HEK293 (cell line): ENCODE data around the gene TMEM255A.
A peak's percentile ranks its signal among the peaks of the same experiment; 100 is the strongest.

Experiments
- CTCF ChIA-PET: fragments of 350-600 bp; formaldehyde crosslinking; extraction: SDS; loops from one replicate; lab custom pipeline; 2021; ENCODE audit warnings: antibody characterized with exemption; lab: Yijun Ruan, JAX
- POLR2A ChIA-PET: fragments of 300-600 bp; formaldehyde crosslinking; extraction: SDS; loops from one replicate; lab custom pipeline; 2020; ENCODE audit warnings: antibody characterized with exemption, inconsistent platforms; lab: Yijun Ruan, JAX
- H3K27ac ChIP-seq: fragments of 200-500 bp; sonication (Bioruptor generic); 2 replicates; pipeline ENCODE4 v1.5.1; 2014; ENCODE audit warnings: low read depth, low read length, control low read depth, inconsistent platforms; ENCODE audit errors: extremely low read depth
- H3K36me3 ChIP-seq, 2 experiments: fragments of 200-500 bp in 1 of 2; sonication (Bioruptor generic) in 1 of 2; 1 replicate in 1 of 2; 2 replicates in 1 of 2; pipeline ENCODE4 v1.5.1; 2014 to 2017; ENCODE audit warnings: inconsistent platforms in 2 of 2, low read length in 2 of 2; ENCODE audit not compliant: control insufficient read depth in 2 of 2, insufficient read depth in 1 of 2
- H3K4me1 ChIP-seq: fragments of 200-500 bp; sonication (Bioruptor generic); 2 replicates; pipeline ENCODE4 v1.5.1; 2014; ENCODE audit warnings: mild to moderate bottlenecking, low read length, inconsistent platforms; ENCODE audit not compliant: control insufficient read depth, insufficient read depth
- H3K4me3 ChIP-seq: 2 replicates; pipeline ENCODE4 v1.5.1; 2011; ENCODE audit warnings: low read depth, mild to moderate bottlenecking, control low read depth, low read length, moderate library complexity
- H3K9me3 ChIP-seq: fragments of 200-500 bp; sonication (Bioruptor generic); 2 replicates; pipeline ENCODE4 v1.5.1; 2014; ENCODE audit warnings: low read depth, low read length, inconsistent platforms; ENCODE audit not compliant: control insufficient read depth, insufficient read depth
- BCL11A ChIP-seq: fragments of 450-650 bp; formaldehyde crosslinking; IDR thresholded peaks from 2 replicates; pipeline ENCODE4 v1.5.1; 2016; ENCODE audit warnings: low read depth, missing biosample characterization, missing genetic modification characterization
- OVOL3 ChIP-seq: fragments of 450-650 bp; formaldehyde crosslinking; IDR thresholded peaks from 2 replicates; pipeline ENCODE4 v1.5.1; 2016; ENCODE audit warnings: missing biosample characterization, missing genetic modification characterization
- ZBTB20 ChIP-seq: fragments of 450-650 bp; formaldehyde crosslinking; IDR thresholded peaks from 2 replicates; pipeline ENCODE4 v1.5.1; 2016; ENCODE audit warnings: missing biosample characterization, missing genetic modification characterization
- ZBTB21 ChIP-seq: fragments of 450-650 bp; formaldehyde crosslinking; IDR thresholded peaks from 2 replicates; pipeline ENCODE4 v1.5.1; 2017; ENCODE audit warnings: missing biosample characterization, missing genetic modification characterization
- ZIC2 ChIP-seq: fragments of 450-650 bp; formaldehyde crosslinking; IDR thresholded peaks from 2 replicates; pipeline ENCODE4 v1.5.1; 2016; ENCODE audit warnings: missing biosample characterization, missing genetic modification characterization
- ZNF140 ChIP-seq: fragments of 450-650 bp; formaldehyde crosslinking; IDR thresholded peaks from 2 replicates; pipeline ENCODE4 v1.5.1; 2016; ENCODE audit warnings: missing biosample characterization, missing genetic modification characterization
- ZNF600 ChIP-seq: fragments of 450-650 bp; formaldehyde crosslinking; IDR thresholded peaks from 2 replicates; pipeline ENCODE4 v1.5.1; 2016; ENCODE audit warnings: missing biosample characterization, missing genetic modification characterization
- ZNF747 ChIP-seq: fragments of 450-650 bp; formaldehyde crosslinking; IDR thresholded peaks from 2 replicates; pipeline ENCODE4 v1.5.1; 2016; ENCODE audit warnings: missing biosample characterization, missing genetic modification characterization
- TF ChIP-seq, protein P1 (sequence below): fragments of 450-650 bp; formaldehyde crosslinking; IDR thresholded peaks from 2 replicates; pipeline ENCODE4 v1.5.1; 2016; ENCODE audit warnings: missing biosample characterization, missing genetic modification characterization, borderline replicate concordance
- TF ChIP-seq, protein P2 (sequence below): fragments of 450-650 bp; formaldehyde crosslinking; IDR thresholded peaks from 2 replicates; pipeline ENCODE4 v1.5.1; 2016; ENCODE audit warnings: missing biosample characterization, missing genetic modification characterization
- TF ChIP-seq, protein P3 (sequence below): fragments of 450-650 bp; formaldehyde crosslinking; IDR thresholded peaks from 2 replicates; pipeline ENCODE4 v1.5.1; 2016; ENCODE audit warnings: missing biosample characterization, missing genetic modification characterization
- TF ChIP-seq, protein P4 (sequence below): fragments of 450-650 bp; formaldehyde crosslinking; IDR thresholded peaks from 2 replicates; pipeline ENCODE4 v1.5.1; 2016; ENCODE audit warnings: missing biosample characterization, missing genetic modification characterization

Gene TMEM255A

DNA sequence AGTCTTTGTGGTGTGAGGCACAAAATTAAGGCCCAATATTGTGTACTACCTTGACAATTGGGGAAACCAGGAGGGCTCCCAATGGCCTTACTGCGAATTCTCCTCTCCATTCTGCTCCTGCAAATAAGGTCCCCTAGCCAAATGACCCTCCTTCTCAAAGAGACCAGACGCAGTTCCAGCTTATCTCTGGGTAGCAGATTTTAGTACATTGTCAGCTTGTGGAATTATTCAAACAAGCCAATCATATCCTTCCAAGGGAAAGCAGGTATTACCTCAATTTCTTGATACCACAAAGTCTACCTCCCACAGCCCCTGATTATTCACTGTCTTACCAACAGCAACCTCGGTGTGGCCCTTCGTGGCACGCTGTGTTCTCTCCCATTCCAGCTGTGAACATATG, 68.4 kb downstream of the TMEM255A start:
- Histone ChIP-seq H3K27ac (no peak overlapping the region), H3K9me3 (no peaks in the 10 kb centered on the region), H3K36me3 (peaks cover 2 to 5% of the 10 kb centered on the region in 2 experiments; a peak in 2 of 3 replicates), H3K4me3 (no peak overlapping the region), H3K4me1 (peaks cover 2% of the 10 kb centered on the region; the same call in 1 of the 2 replicates)
- POLR2A ChIA-PET: interaction anchor here (1.0 kb wide), 1 partner anchor 8 kb away, joined by 5 read pairs; the partner anchor contains the start of gene ZBTB33
- TF ChIP-seq, protein P1, sequence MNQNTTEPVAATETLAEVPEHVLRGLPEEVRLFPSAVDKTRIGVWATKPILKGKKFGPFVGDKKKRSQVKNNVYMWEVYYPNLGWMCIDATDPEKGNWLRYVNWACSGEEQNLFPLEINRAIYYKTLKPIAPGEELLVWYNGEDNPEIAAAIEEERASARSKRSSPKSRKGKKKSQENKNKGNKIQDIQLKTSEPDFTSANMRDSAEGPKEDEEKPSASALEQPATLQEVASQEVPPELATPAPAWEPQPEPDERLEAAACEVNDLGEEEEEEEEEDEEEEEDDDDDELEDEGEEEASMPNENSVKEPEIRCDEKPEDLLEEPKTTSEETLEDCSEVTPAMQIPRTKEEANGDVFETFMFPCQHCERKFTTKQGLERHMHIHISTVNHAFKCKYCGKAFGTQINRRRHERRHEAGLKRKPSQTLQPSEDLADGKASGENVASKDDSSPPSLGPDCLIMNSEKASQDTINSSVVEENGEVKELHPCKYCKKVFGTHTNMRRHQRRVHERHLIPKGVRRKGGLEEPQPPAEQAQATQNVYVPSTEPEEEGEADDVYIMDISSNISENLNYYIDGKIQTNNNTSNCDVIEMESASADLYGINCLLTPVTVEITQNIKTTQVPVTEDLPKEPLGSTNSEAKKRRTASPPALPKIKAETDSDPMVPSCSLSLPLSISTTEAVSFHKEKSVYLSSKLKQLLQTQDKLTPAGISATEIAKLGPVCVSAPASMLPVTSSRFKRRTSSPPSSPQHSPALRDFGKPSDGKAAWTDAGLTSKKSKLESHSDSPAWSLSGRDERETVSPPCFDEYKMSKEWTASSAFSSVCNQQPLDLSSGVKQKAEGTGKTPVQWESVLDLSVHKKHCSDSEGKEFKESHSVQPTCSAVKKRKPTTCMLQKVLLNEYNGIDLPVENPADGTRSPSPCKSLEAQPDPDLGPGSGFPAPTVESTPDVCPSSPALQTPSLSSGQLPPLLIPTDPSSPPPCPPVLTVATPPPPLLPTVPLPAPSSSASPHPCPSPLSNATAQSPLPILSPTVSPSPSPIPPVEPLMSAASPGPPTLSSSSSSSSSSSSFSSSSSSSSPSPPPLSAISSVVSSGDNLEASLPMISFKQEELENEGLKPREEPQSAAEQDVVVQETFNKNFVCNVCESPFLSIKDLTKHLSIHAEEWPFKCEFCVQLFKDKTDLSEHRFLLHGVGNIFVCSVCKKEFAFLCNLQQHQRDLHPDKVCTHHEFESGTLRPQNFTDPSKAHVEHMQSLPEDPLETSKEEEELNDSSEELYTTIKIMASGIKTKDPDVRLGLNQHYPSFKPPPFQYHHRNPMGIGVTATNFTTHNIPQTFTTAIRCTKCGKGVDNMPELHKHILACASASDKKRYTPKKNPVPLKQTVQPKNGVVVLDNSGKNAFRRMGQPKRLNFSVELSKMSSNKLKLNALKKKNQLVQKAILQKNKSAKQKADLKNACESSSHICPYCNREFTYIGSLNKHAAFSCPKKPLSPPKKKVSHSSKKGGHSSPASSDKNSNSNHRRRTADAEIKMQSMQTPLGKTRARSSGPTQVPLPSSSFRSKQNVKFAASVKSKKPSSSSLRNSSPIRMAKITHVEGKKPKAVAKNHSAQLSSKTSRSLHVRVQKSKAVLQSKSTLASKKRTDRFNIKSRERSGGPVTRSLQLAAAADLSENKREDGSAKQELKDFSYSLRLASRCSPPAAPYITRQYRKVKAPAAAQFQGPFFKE (tag by site-specific recombination): no peak
- TF ChIP-seq ZIC2 (tag by site-specific recombination) (peak; percentile 28; the same call in 1 of the 2 replicates), ZNF600 (tag by site-specific recombination) (0 out of 2 replicates have a peak, but pooled peaks have one; percentile 28)
- CTCF ChIA-PET: interaction anchor here (0.6 to 1.7 kb wide), 2 partner anchors 17 to 234 kb away, joined by 3 to 5 read pairs; no protein-coding TSS in a partner anchor

DNA sequence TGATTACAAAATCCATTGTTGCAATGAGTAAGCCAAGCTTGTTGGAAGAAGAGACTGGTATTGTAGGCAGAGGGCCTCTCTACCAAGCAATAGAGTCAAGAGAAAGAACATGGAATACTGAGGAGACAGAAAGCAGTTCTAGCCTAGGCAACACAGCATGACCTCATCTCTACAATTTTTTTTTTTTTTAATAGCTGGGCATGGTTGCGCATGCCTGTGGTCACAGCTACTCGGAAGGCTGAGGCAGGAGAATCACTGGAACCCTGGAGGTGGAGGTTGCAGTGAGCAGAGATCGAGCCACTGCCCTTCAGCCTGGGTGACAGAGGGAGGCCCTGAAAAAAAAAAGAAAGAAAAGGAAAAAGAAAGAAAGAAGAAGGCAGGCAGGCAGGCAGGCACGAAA, 72.3 kb downstream of the TMEM255A start:
- Histone ChIP-seq H3K4me1 (peaks cover 2% of the 10 kb centered on the region; the same call in 1 of the 2 replicates), H3K4me3 (no peak overlapping the region), H3K9me3 (no peaks in the 10 kb centered on the region), H3K27ac (no peak overlapping the region)
- no peak for TF ChIP-seq ZNF140
- TF ChIP-seq, protein P2, sequence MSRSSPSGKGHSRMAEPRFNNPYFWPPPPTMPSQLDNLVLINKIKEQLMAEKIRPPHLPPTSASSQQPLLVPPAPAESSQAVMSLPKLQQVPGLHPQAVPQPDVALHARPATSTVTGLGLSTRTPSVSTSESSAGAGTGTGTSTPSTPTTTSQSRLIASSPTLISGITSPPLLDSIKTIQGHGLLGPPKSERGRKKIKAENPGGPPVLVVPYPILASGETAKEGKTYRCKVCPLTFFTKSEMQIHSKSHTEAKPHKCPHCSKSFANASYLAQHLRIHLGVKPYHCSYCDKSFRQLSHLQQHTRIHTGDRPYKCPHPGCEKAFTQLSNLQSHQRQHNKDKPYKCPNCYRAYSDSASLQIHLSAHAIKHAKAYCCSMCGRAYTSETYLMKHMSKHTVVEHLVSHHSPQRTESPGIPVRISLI (tag by site-specific recombination): peak; percentile 66; the same call in 1 of the 2 replicates
- 0 out of 2 replicates have a peak, but pooled peaks have one; percentile 17 for TF ChIP-seq ZBTB20 (tag by site-specific recombination)
- 0 out of 2 replicates have a peak, but pooled peaks have one; percentile 47 for TF ChIP-seq ZBTB21 (tag by site-specific recombination)
- TF ChIP-seq, all 188 proteins: peak for 3
- POLR2A ChIA-PET: no interaction called here
- H3K36me3 ChIP-seq: peaks cover 7 to 12% of the 10 kb centered on the region in 2 experiments; a peak in 2 of 3 replicates
- CTCF ChIA-PET: interaction anchor here (0.6 kb wide), 2 partner anchors 12 to 41 kb away, joined by 3 read pairs; no protein-coding TSS in a partner anchor

DNA sequence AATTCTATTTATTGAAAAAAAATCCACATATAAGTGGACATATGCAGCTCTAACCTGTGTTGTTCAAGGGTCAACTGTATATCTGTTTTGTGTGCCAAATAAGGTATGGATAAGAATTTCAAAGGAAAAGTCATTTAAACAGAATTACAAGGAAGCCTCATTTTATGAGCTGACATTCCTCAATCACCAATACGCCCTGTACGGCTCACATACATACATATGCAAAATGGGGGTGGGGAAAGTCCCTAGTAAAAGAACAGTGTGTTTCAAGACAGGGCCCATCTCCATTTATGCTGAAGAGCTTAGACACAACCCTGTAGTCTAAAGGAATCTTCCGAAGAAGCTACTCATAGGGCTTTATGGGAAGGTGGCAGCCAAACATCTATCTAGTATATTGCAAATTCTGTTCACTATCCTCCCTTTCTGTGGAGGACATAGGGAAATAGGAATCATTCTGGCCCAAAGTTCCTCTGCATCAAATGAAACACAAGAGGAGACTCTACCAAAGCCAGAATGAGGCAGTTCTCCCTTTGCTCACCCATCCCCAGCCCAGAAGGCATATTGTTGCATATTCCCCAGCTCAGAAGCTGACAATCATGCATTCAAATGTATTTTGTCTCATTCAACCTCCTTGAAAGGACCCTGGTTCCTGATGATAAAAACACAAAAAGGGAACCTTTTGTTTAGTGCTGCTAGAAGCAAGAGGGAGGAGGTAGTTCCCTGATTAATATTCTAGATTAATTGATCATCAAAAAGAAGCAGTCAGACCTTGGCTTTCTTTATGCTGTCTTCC, 74.4 kb downstream of the TMEM255A start:
- TF ChIP-seq BCL11A (no peak), OVOL3 (tag by site-specific recombination) (no peak), ZNF747 (tag by site-specific recombination) (no peak), ZBTB20 (tag by site-specific recombination) (no peak)
- TF ChIP-seq, protein P3, sequence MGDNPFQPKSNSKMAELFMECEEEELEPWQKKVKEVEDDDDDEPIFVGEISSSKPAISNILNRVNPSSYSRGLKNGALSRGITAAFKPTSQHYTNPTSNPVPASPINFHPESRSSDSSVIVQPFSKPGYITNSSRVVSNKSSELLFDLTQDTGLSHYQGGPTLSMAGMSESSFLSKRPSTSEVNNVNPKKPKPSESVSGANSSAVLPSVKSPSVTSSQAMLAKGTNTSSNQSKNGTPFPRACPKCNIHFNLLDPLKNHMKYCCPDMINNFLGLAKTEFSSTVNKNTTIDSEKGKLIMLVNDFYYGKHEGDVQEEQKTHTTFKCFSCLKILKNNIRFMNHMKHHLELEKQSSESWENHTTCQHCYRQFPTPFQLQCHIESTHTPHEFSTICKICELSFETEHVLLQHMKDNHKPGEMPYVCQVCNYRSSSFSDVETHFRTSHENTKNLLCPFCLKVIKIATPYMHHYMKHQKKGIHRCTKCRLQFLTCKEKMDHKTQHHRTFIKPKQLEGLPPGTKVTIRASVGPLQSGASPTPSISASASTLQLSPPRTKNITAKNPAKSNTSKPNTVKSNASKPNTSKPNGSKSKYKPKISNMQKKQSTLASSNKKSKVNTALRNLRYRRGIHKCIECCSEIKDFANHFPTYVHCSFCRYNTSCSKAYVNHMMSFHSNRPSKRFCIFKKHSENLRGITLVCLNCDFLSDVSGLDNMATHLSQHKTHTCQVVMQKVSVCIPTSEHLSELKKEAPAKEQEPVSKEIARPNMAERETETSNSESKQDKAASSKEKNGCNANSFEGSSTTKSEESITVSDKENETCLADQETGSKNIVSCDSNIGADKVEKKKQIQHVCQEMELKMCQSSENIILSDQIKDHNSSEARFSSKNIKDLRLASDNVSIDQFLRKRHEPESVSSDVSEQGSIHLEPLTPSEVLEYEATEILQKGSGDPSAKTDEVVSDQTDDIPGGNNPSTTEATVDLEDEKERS (tag by site-specific recombination): no peak
- TF ChIP-seq, protein P4, sequence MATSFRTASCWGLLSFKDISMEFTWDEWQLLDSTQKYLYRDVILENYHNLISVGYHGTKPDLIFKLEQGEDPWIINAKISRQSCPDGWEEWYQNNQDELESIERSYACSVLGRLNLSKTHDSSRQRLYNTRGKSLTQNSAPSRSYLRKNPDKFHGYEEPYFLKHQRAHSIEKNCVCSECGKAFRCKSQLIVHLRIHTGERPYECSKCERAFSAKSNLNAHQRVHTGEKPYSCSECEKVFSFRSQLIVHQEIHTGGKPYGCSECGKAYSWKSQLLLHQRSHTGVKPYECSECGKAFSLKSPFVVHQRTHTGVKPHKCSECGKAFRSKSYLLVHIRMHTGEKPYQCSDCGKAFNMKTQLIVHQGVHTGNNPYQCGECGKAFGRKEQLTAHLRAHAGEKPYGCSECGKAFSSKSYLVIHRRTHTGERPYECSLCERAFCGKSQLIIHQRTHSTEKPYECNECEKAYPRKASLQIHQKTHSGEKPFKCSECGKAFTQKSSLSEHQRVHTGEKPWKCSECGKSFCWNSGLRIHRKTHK: no peak
- TF ChIP-seq, all 188 proteins: peak for 0
- POLR2A ChIA-PET: no interaction called here
- no peak overlapping the region for H3K4me3 ChIP-seq

More for the DNA sequence above, 74.4 kb downstream of the TMEM255A start:
- H3K27ac ChIP-seq: no peak overlapping the region
- H3K4me1 ChIP-seq: no peaks in the 10 kb centered on the region
- peaks cover 7 to 12% of the 10 kb centered on the region in 2 experiments; a peak in 2 of 3 replicates for H3K36me3 ChIP-seq
- H3K9me3 ChIP-seq: no peaks in the 10 kb centered on the region
- CTCF ChIA-PET: interaction anchor here (0.8 kb wide), 1 partner anchor 23 kb away, joined by 3 read pairs; no protein-coding TSS in a partner anchor
